Activated naive CD8-positive, alpha-beta T cell (primary cell): Measurements from ENCODE around the gene P2RX7.
"Not testable (repeated sequence)": the region's sequence is repeated elsewhere in the genome, so short reads cannot be mapped to it uniquely, and the experiment has no call there.

ENCODE experiments used
- H3K27ac Mint-ChIP-seq: one replicate; pipeline ENCODE4 v1.8.0; 2021; ENCODE audit warnings: mixed read lengths
- H3K27me3 Mint-ChIP-seq: one replicate; pipeline ENCODE4 v1.8.0; 2021; ENCODE audit warnings: mixed read lengths
- H3K36me3 Mint-ChIP-seq: one replicate; pipeline ENCODE4 v1.8.0; 2021; ENCODE audit warnings: mixed read lengths
- H3K4me1 Mint-ChIP-seq: one replicate; pipeline ENCODE4 v1.8.0; 2021; ENCODE audit warnings: low read depth, mixed read lengths
- H3K4me3 Mint-ChIP-seq: one replicate; pipeline ENCODE4 v1.8.0; 2021; ENCODE audit warnings: mild to moderate bottlenecking, mixed read lengths
- H3K9me3 Mint-ChIP-seq: one replicate; pipeline ENCODE4 v1.8.0; 2021; ENCODE audit warnings: low read depth, mixed read lengths

The P2RX7 gene

GRCh38 chr12:121138284-121138683, 5.6 kb downstream of the P2RX7 start:
- no peaks in the 10 kb centered on the region for H3K9me3 Mint-ChIP-seq
- H3K4me1 Mint-ChIP-seq: peaks cover 16% of the 10 kb centered on the region
- H3K36me3 Mint-ChIP-seq: peaks cover 5% of the 10 kb centered on the region
- H3K27ac Mint-ChIP-seq: no peak overlapping the region
- no peaks in the 10 kb centered on the region for H3K27me3 Mint-ChIP-seq
- H3K4me3 Mint-ChIP-seq: no peak overlapping the region

- H3K36me3 Mint-ChIP-seq: peaks cover 5% of the 10 kb centered on the region
- H3K9me3 Mint-ChIP-seq: no peaks in the 10 kb centered on the region
- H3K4me1 Mint-ChIP-seq: peaks cover 14% of the 10 kb centered on the region
- no peak overlapping the region for H3K4me3 Mint-ChIP-seq
- H3K27me3 Mint-ChIP-seq: no peaks in the 10 kb centered on the region
- no peak overlapping the region for H3K27ac Mint-ChIP-seq
Observed at GRCh38 chr12:121139286-121139685, 6.6 kb downstream of the P2RX7 start.

GRCh38 chr12:121142171-121142950, 9.7 kb downstream of the P2RX7 start:
- Mint-ChIP-seq H3K4me3 (no peak overlapping the region), H3K4me1 (peaks cover 23% of the 10 kb centered on the region), H3K27ac (no peak overlapping the region), H3K27me3 (no peaks in the 10 kb centered on the region), H3K36me3 (peaks cover 7% of the 10 kb centered on the region), H3K9me3 (no peaks in the 10 kb centered on the region)

DNA sequence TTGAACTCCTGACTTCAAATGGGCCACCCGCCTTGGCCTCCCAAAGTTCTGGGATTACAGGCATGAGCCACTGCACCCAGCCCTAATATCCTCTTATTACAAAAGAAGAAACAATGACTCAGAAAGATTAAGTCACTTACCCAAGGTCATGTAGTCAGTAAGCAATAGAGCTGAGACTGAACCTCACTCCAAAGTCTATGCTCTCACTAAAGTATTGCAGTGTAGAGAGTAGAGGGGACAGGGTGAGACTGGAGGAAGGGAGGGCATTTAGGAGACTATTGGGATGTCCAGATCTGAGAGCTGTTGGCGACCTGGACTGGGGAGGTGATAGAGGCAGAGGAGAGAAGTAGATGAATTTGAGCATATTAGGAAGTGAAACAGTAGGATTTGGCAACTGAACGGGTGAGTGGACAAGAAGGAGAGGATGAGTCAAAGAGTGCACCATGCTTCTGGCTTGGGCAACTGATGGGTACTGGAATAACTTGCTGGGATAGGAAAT, 11.8 kb downstream of the P2RX7 start:
- Mint-ChIP-seq H3K27me3 (no peaks in the 10 kb centered on the region), H3K27ac (peak overlapping the region; percentile 89), H3K9me3 (no peaks in the 10 kb centered on the region), H3K4me1 (peaks cover 23% of the 10 kb centered on the region), H3K4me3 (peak overlapping the region; percentile 17), H3K36me3 (peaks cover 4% of the 10 kb centered on the region)

GRCh38 chr12:121145221-121145620, 12.5 kb downstream of the P2RX7 start:
- Mint-ChIP-seq H3K27ac (peak overlapping the region; percentile 89), H3K36me3 (peaks cover 4% of the 10 kb centered on the region), H3K27me3 (no peaks in the 10 kb centered on the region), H3K4me1 (peaks cover 23% of the 10 kb centered on the region), H3K4me3 (peak overlapping the region; percentile 40), H3K9me3 (no peaks in the 10 kb centered on the region)

DNA sequence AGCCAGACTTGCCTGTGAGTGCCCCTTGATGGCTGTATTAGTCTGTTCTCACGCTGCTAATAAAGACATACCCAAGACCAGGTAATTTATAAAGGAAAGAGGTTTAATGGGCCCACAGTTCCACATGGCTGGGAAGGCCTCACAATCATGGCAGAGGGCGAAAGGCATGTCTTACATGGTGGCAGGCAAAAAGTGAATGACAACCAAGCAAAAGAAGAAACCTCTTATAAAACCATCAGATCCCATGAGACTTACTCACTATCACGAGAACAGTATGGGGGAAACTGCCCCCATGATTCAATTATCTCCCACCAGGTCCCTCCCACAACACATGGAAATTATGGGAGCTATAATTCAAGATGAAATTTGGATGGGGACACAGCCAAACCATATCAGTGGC, 16.6 kb downstream of the P2RX7 start:
- not testable (repeated sequence) for H3K27me3 Mint-ChIP-seq, H3K9me3 Mint-ChIP-seq, H3K27ac Mint-ChIP-seq, H3K36me3 Mint-ChIP-seq, H3K4me3 Mint-ChIP-seq
- peaks cover 16% of the 10 kb centered on the region for H3K4me1 Mint-ChIP-seq

DNA sequence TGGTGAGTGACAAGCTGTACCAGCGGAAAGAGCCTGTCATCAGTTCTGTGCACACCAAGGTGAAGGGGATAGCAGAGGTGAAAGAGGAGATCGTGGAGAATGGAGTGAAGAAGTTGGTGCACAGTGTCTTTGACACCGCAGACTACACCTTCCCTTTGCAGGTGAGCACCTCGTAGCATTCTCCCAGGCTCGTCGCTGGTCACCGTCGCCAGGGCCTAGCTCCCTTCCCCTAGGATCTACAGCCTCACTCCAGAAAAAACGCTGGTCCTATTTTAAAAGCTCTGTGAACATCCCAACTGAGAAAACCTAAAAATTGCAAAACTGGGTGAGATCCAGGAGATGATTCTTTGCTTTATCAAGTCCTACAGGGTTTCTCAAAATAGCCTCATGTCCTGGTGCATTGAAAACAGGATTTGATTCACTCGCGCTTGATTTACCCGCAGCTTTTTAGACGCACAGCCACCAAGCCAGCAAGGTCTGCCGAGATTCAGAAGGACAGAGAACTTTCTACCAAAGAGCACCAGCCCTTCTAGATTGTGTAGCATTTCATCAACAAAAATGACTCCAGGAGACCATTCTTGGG, 22.2 kb downstream of the P2RX7 start:
- peaks cover 11% of the 10 kb centered on the region for H3K36me3 Mint-ChIP-seq
- H3K4me3 Mint-ChIP-seq: no peak overlapping the region
- H3K27me3 Mint-ChIP-seq: no peaks in the 10 kb centered on the region
- H3K9me3 Mint-ChIP-seq: no peaks in the 10 kb centered on the region
- no peaks in the 10 kb centered on the region for H3K4me1 Mint-ChIP-seq
- H3K27ac Mint-ChIP-seq: no peak overlapping the region

GRCh38 chr12:121156365-121156764, 23.7 kb downstream of the P2RX7 start:
- H3K27ac Mint-ChIP-seq: peak overlapping the region; percentile 34
- no peaks in the 10 kb centered on the region for H3K9me3 Mint-ChIP-seq
- H3K4me3 Mint-ChIP-seq: no peak overlapping the region
- H3K36me3 Mint-ChIP-seq: peaks cover 11% of the 10 kb centered on the region
- H3K27me3 Mint-ChIP-seq: no peaks in the 10 kb centered on the region
- H3K4me1 Mint-ChIP-seq: no peaks in the 10 kb centered on the region

- Mint-ChIP-seq H3K4me3 (no peak overlapping the region), H3K27me3 (no peaks in the 10 kb centered on the region), H3K9me3 (no peaks in the 10 kb centered on the region), H3K4me1 (no peaks in the 10 kb centered on the region), H3K36me3 (peaks cover 11% of the 10 kb centered on the region), H3K27ac (no peak overlapping the region)
Observed at GRCh38 chr12:121158085-121158484, 25.4 kb downstream of the P2RX7 start.

- H3K36me3 Mint-ChIP-seq: peaks cover 11% of the 10 kb centered on the region
- H3K4me3 Mint-ChIP-seq, H3K27ac Mint-ChIP-seq: not testable (repeated sequence)
Observed at GRCh38 chr12:121158728-121159351, 26.2 kb downstream of the P2RX7 start.

GRCh38 chr12:121159467-121160307, 27.0 kb downstream of the P2RX7 start:
- no peaks in the 10 kb centered on the region for H3K4me1 Mint-ChIP-seq
- H3K36me3 Mint-ChIP-seq: peaks cover 11% of the 10 kb centered on the region
- no peaks in the 10 kb centered on the region for H3K27me3 Mint-ChIP-seq
- no peak overlapping the region for H3K27ac Mint-ChIP-seq
- H3K9me3 Mint-ChIP-seq: no peaks in the 10 kb centered on the region
- no peak overlapping the region for H3K4me3 Mint-ChIP-seq

More at GRCh38 chr12:121158728-121159351, 26.2 kb downstream of the P2RX7 start:
- H3K4me1 Mint-ChIP-seq, H3K9me3 Mint-ChIP-seq, H3K27me3 Mint-ChIP-seq: not testable (repeated sequence)

DNA sequence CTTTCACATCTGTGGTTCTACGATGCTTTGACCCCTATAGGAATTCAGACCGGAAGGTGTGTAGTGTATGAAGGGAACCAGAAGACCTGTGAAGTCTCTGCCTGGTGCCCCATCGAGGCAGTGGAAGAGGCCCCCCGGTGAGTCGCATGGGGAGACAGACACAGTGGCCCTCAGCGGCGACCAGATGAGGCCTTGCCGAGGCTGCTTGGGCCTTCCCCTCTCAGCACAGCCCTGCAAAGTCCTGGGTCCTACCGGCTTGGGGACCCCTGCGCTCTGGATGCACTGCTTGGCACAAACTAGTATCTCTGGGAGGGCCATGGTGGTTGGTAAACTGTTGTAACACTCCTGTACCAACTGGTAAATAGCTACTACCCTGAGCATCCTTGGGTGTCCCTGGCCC, 29.7 kb downstream of the P2RX7 start:
- H3K4me1 Mint-ChIP-seq: no peaks in the 10 kb centered on the region
- H3K9me3 Mint-ChIP-seq: no peaks in the 10 kb centered on the region
- no peak overlapping the region for H3K27ac Mint-ChIP-seq
- no peak overlapping the region for H3K4me3 Mint-ChIP-seq
- H3K27me3 Mint-ChIP-seq: no peaks in the 10 kb centered on the region
- peaks cover 20% of the 10 kb centered on the region for H3K36me3 Mint-ChIP-seq

GRCh38 chr12:121162985-121163384, 30.3 kb downstream of the P2RX7 start:
- Mint-ChIP-seq H3K27me3 (no peaks in the 10 kb centered on the region), H3K36me3 (peaks cover 19% of the 10 kb centered on the region), H3K9me3 (no peaks in the 10 kb centered on the region), H3K4me1 (no peaks in the 10 kb centered on the region), H3K4me3 (no peak overlapping the region), H3K27ac (no peak overlapping the region)

DNA sequence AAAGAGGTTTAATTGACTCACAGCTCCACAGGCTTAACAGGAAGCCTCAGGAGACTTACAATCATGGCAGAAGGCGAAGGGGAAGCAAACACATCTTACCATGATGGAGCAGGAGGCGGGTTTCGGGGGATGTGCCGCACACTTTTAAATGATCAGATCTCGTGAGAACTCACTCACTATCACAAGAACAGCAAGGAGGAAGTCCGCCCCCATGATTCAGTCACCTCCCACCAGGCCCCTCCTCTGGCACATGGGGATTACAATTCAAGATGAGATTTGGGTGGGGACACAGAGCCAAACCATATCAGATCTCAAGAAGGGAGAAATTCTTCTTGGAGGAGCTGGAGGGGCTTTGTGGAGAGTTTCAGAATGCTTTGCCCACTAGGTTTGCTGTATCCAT, 32.2 kb downstream of the P2RX7 start:
- H3K36me3 Mint-ChIP-seq: peaks cover 14% of the 10 kb centered on the region
- H3K9me3 Mint-ChIP-seq, H3K4me3 Mint-ChIP-seq, H3K27ac Mint-ChIP-seq, H3K27me3 Mint-ChIP-seq, H3K4me1 Mint-ChIP-seq: not testable (repeated sequence)

DNA sequence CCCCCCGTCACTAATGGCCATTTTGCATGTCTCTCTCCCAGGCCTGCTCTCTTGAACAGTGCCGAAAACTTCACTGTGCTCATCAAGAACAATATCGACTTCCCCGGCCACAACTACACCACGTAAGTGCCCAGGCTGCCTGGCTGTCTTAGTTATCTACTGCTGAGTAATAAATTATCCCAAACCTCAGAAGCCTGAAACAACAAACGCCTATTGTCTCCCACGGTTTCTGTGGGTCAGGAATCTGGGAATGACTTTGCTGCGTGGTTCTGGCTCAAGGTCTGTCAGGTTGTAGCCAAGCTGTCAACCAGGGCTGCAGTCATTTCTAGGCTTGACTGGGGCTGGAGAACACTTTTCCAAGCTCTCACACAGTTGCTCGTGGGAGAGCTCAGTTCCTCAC, 32.6 kb downstream of the P2RX7 start:
- Mint-ChIP-seq H3K4me3 (no peak overlapping the region), H3K27ac (no peak overlapping the region), H3K9me3 (no peaks in the 10 kb centered on the region), H3K36me3 (peaks cover 13% of the 10 kb centered on the region), H3K27me3 (no peaks in the 10 kb centered on the region), H3K4me1 (no peaks in the 10 kb centered on the region)
